DOHH2 (cell line): ENCODE measurements around the gene VSNL1.

Experiments
- CTCF ChIP-seq: fragments of 200-600 bp; sonication (generic); IDR thresholded peaks from one replicate; pipeline ENCODE4 v1.5.1; 2014; ENCODE audit warnings: antibody characterized with exemption, mild to moderate bottlenecking, low read depth, low read length; ENCODE audit not compliant: poor library complexity, severe bottlenecking
- EZH2phosphoT487 ChIP-seq: fragments of 200-600 bp; sonication (generic); IDR thresholded peaks from 2 replicates; pipeline ENCODE4 v1.6.1; 2017; ENCODE audit warnings: borderline replicate concordance, mild to moderate bottlenecking, antibody characterized with exemption, low read length, moderate library complexity, mixed read lengths

GRCh38 chr2:17578466-17578928 lies 38.0 kb downstream of the VSNL1 start:
- no peak for TF ChIP-seq CTCF
- TF ChIP-seq EZH2phosphoT487 = no peak
